ENCODE data around the gene LRMDA. TPM values are rescaled to one million over a fixed set of nuclear protein-coding genes. Genes with fewer than 3 reads are reported as not detected.

LRMDA gene
- total RNA-seq, 3 donors from 2014 or later: 9.4 to 14.9 (median 10.3) TPM

DNA sequence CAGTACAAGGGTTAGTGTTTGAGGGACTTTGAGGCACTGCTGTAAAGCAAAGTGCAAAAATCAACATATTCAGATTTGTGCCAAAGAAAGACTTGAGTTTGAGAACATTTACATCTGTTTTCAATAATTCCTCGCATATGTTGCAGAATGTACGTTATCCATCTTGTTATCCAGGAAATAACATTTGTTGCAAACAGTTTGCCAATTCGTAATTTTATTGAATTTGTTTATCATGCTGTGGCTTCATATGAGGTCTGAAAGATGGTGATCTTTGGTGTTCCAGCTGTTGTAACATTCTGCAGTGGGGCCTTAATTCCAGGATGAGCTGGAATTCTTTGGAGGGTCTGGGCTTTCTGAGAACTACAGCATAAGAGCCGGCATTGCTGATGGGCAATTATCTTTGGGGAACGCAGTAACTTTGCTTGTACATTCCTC is 396.2 kb downstream of the LRMDA start:
- intact Hi-C loops (cut with DNase I, micrococcal nuclease): no loop called here
- DNase-seq: no peak
- Histone ChIP-seq H3K36me3 (ENCODE audit: low read depth) (no peaks in the 10 kb centered on the region), H3K9me3 (no peaks in the 10 kb centered on the region), H3K4me3 (no peak overlapping the region), H3K4me1 (ENCODE audit: low read depth) (no peaks in the 10 kb centered on the region)
- TF ChIP-seq, protein P1, sequence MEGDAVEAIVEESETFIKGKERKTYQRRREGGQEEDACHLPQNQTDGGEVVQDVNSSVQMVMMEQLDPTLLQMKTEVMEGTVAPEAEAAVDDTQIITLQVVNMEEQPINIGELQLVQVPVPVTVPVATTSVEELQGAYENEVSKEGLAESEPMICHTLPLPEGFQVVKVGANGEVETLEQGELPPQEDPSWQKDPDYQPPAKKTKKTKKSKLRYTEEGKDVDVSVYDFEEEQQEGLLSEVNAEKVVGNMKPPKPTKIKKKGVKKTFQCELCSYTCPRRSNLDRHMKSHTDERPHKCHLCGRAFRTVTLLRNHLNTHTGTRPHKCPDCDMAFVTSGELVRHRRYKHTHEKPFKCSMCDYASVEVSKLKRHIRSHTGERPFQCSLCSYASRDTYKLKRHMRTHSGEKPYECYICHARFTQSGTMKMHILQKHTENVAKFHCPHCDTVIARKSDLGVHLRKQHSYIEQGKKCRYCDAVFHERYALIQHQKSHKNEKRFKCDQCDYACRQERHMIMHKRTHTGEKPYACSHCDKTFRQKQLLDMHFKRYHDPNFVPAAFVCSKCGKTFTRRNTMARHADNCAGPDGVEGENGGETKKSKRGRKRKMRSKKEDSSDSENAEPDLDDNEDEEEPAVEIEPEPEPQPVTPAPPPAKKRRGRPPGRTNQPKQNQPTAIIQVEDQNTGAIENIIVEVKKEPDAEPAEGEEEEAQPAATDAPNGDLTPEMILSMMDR (IDR thresholded peaks at IDR 0.05): no peak
- no peak for ATAC-seq

DNA sequence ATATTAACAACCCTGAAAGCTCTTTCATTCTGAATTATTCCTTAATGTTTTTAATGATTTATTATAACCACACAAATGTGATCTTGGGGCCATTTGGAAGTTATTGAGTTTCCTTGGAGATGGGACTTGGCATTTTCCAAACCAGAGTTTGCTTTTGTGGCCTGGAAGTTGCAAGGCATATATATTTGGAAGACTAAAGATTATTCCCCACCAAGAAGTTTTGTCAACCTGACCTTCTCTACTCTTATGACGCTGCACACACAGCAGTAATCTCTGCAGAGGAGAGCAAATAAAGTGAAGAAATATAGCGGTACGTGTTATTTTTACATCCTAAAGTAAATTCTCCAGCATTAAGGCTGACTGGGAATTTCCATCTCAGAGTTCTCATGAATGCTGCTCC is 397.0 kb downstream of the LRMDA start:
- H3K4me1 ChIP-seq (ENCODE audit: low read depth): no peaks in the 10 kb centered on the region
- H3K36me3 ChIP-seq (ENCODE audit: low read depth): no peaks in the 10 kb centered on the region
- intact Hi-C loops (cut with DNase I, micrococcal nuclease): no loop called here
- no peak for DNase-seq
- TF ChIP-seq, protein P1 (IDR thresholded peaks at IDR 0.05): no peak
- no peaks in the 10 kb centered on the region for H3K9me3 ChIP-seq
- ATAC-seq: no peak
- no peak overlapping the region for H3K4me3 ChIP-seq

DNA sequence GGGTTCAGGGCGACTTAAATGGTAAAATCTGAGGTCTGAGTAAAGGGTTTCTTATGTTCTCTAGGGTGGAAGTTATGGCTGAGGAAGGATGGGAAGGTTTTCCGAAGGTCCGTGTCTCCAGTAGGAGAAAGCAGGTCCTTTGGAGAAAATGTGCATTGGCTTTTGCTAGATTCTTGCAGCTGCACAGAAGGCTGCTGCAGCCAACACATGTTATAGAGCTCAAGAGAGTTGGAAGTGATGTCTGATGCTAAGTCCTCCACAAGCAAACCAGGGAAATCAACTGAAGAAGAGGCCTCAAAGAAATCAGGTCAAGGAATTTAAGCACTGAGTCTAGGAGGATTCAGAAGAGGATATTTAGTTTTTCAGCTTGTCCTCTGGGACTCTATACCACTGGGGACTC is 404.6 kb downstream of the LRMDA start:
- DNase-seq (no peak), ATAC-seq (no peak)
- TF ChIP-seq, protein P1 (IDR thresholded peaks at IDR 0.05): no peak
- Histone ChIP-seq H3K9me3 (no peaks in the 10 kb centered on the region), H3K4me3 (no peak overlapping the region), H3K36me3 (ENCODE audit: low read depth) (no peaks in the 10 kb centered on the region), H3K4me1 (ENCODE audit: low read depth) (no peaks in the 10 kb centered on the region)
- intact Hi-C loops (cut with DNase I, micrococcal nuclease): no loop called here

DNA sequence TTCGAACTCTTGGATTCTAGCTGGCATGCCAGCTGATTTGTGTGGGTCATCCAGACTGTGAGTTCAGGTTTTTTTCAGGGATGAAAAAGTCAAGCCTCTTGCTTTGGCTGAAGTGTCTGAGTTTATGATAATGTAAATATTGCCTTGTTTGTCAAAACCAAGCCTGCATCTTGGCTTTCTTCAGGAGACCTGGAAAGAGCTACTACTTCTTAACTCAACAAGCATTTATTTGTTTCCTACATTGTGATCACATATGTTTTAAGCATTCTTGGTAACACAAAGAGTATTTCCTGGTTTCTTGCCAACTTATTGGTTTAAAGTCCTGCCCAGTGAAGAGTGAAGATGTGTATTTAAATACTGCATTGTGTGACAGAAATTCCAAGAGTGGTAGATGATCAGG is 407.1 kb downstream of the LRMDA start:
- Histone ChIP-seq H3K4me1 (ENCODE audit: low read depth) (no peaks in the 10 kb centered on the region), H3K9me3 (no peaks in the 10 kb centered on the region), H3K36me3 (ENCODE audit: low read depth) (no peaks in the 10 kb centered on the region), H3K4me3 (no peak overlapping the region)
- intact Hi-C loops (cut with DNase I, micrococcal nuclease): no loop called here
- TF ChIP-seq, protein P1 (IDR thresholded peaks at IDR 0.05): no peak
- no peak for ATAC-seq
- no peak for DNase-seq

DNA sequence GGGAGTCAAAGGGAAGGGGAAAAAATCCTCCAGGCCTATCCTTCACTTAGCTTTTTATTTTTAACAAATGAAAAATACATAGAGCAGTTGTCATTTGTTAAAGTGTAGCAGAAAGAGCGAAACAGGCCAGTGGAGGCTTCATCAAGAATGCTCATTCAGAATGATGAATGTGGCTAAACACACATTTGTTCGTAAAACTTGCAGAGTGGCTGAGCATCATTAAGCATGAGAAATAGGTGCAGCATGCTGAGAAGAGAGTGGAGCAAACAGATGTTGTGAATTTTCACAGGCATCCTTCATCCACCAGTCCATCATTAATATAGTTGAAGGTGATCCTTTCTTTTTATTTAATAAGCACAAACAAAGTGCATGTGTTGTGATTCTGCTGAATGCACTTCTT is 407.6 kb downstream of the LRMDA start:
- no peaks in the 10 kb centered on the region for H3K9me3 ChIP-seq
- H3K36me3 ChIP-seq (ENCODE audit: low read depth): no peaks in the 10 kb centered on the region
- TF ChIP-seq, protein P1 (IDR thresholded peaks at IDR 0.05): no peak
- no peaks in the 10 kb centered on the region for H3K4me1 ChIP-seq (ENCODE audit: low read depth)
- no peak overlapping the region for H3K4me3 ChIP-seq
- DNase-seq (no peak), ATAC-seq (no peak)
- intact Hi-C loops (cut with DNase I, micrococcal nuclease): no loop called here

DNA sequence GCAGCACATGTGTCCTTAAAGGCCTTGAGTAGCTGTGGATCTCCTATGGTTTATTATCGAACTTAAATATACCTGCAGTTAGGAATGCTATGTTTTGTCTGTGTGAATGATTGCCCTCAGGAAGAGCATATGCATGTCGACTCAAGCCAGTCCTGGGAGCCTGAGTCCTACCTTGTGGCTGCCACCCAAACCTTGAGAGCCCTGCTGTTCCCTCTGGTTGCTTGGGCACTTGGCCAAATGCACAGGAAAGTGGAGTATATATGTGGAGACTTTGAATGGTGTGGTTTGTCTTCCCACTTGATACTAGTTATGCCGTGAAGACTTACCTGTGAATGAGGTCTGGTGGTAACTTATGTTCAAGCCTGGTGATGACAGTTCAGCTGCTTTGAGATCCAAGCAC is 409.8 kb downstream of the LRMDA start:
- DNase-seq (no peak), ATAC-seq (no peak)
- no peaks in the 10 kb centered on the region for H3K9me3 ChIP-seq
- TF ChIP-seq, protein P1 (IDR thresholded peaks at IDR 0.05): no peak
- intact Hi-C loops (cut with DNase I, micrococcal nuclease): no loop called here
- no peaks in the 10 kb centered on the region for H3K36me3 ChIP-seq (ENCODE audit: low read depth)
- no peak overlapping the region for H3K4me3 ChIP-seq
- no peaks in the 10 kb centered on the region for H3K4me1 ChIP-seq (ENCODE audit: low read depth)

All from mucosa of descending colon (tissue), 3 donors.